H9 (cell line): ENCODE results near the gene TRAF2. TPM values are rescaled to one million over a fixed set of nuclear protein-coding genes. Genes with fewer than 3 reads are reported as not detected.

Source experiments
- DNase-seq: peaks from one replicate; pipeline ENCODE4 v3.0.0-alpha.2; 2017
- H2AFZ ChIP-seq: one replicate; pipeline ENCODE4 v1.6.1; 2013; ENCODE audit warnings: mild to moderate bottlenecking, low read length, control low read depth, moderate library complexity
- H2AK5ac ChIP-seq: 2 replicates; pipeline ENCODE4 v1.6.1; 2013; ENCODE audit warnings: low read length, control low read depth, mixed read lengths; ENCODE audit not compliant: insufficient read length
- H2BK120ac ChIP-seq: one replicate; pipeline ENCODE4 v1.6.1; 2013; ENCODE audit warnings: low read depth, mild to moderate bottlenecking, low read length, control low read depth, inconsistent platforms; ENCODE audit not compliant: poor library complexity, severe bottlenecking
- H2BK12ac ChIP-seq: 2 replicates; pipeline ENCODE4 v1.6.1; 2013; ENCODE audit warnings: low read length, control low read depth, mixed read lengths, low read depth; ENCODE audit not compliant: insufficient read length
- H2BK15ac ChIP-seq: 2 replicates; pipeline ENCODE4 v1.6.1; 2013; ENCODE audit warnings: low read depth, low read length, control low read depth
- H2BK20ac ChIP-seq: one replicate; pipeline ENCODE4 v1.6.1; 2013; ENCODE audit warnings: low read depth, mild to moderate bottlenecking, low read length, control low read depth, inconsistent platforms; ENCODE audit not compliant: poor library complexity, severe bottlenecking
- H2BK5ac ChIP-seq: 2 replicates; pipeline ENCODE4 v1.6.1; 2013; ENCODE audit warnings: low read length, control low read depth, mixed read lengths; ENCODE audit not compliant: insufficient read length
- H3K14ac ChIP-seq: 2 replicates; pipeline ENCODE4 v1.6.1; 2013; ENCODE audit warnings: low read length, control low read depth; ENCODE audit not compliant: insufficient read depth
- H3K18ac ChIP-seq: 2 replicates; pipeline ENCODE4 v1.6.1; 2013; ENCODE audit warnings: low read depth, mild to moderate bottlenecking, mixed read lengths, low read length, control low read depth; ENCODE audit not compliant: insufficient read length
- H3K23ac ChIP-seq: 2 replicates; pipeline ENCODE4 v1.6.1; 2013; ENCODE audit warnings: low read length, control low read depth, mixed read lengths, low read depth; ENCODE audit not compliant: insufficient read length
- H3K23me2 ChIP-seq: 2 replicates; pipeline ENCODE4 v1.6.1; 2013; ENCODE audit warnings: low read depth, mild to moderate bottlenecking, mixed read lengths, low read length, control low read depth; ENCODE audit not compliant: insufficient read length, poor library complexity, severe bottlenecking
- H3K27ac ChIP-seq: 2 replicates; pipeline ENCODE4 v1.5.1; 2013; ENCODE audit warnings: low read length, control low read depth, mixed read lengths, low read depth; ENCODE audit not compliant: insufficient read length
- H3K27me3 ChIP-seq: 2 replicates; pipeline ENCODE4 v1.6.1; 2013; ENCODE audit warnings: low read length, control low read depth, inconsistent platforms; ENCODE audit not compliant: insufficient read depth
- H3K4ac ChIP-seq: 2 replicates; pipeline ENCODE4 v1.6.1; 2013; ENCODE audit warnings: low read depth, mild to moderate bottlenecking, control low read depth, inconsistent platforms, low read length, moderate library complexity
- H3K4me1 ChIP-seq: 2 replicates; pipeline ENCODE4 v1.6.1; 2013; ENCODE audit warnings: low read length, control low read depth, inconsistent platforms; ENCODE audit not compliant: insufficient read depth
- H3K4me2 ChIP-seq: 2 replicates; pipeline ENCODE4 v1.6.1; 2013; ENCODE audit warnings: low read length, control low read depth, mixed read lengths; ENCODE audit not compliant: insufficient read length, insufficient read depth
- H3K56ac ChIP-seq: 2 replicates; pipeline ENCODE4 v1.6.1; 2013; ENCODE audit warnings: low read depth, mild to moderate bottlenecking, mixed read lengths, low read length, control low read depth; ENCODE audit not compliant: insufficient read length
- H3K79me1 ChIP-seq: 2 replicates; pipeline ENCODE4 v1.6.1; 2013; ENCODE audit warnings: low read depth, mild to moderate bottlenecking, moderate library complexity, low read length, control low read depth, inconsistent platforms; ENCODE audit not compliant: insufficient read depth, poor library complexity, severe bottlenecking
- H3K79me2 ChIP-seq: 2 replicates; pipeline ENCODE4 v1.6.1; 2013; ENCODE audit warnings: low read length, control low read depth, inconsistent platforms; ENCODE audit not compliant: insufficient read depth
- H3K9ac ChIP-seq: 2 replicates; pipeline ENCODE4 v1.6.1; 2013; ENCODE audit warnings: low read length, control low read depth, mixed read lengths; ENCODE audit not compliant: insufficient read length; ENCODE audit errors: extremely low read depth
- H3K9me3 ChIP-seq: one replicate; pipeline ENCODE4 v1.6.1; 2013; ENCODE audit warnings: low read depth, low read length, inconsistent platforms; ENCODE audit not compliant: control insufficient read depth
- H3T11ph ChIP-seq: one replicate; pipeline ENCODE4 v1.6.1; 2013; ENCODE audit warnings: mild to moderate bottlenecking, low read length, control low read depth, inconsistent platforms
- H4K20me1 ChIP-seq: one replicate; pipeline ENCODE4 v1.6.1; 2013; ENCODE audit not compliant: control insufficient read depth, insufficient read length, insufficient read depth
- H4K5ac ChIP-seq: 2 replicates; pipeline ENCODE4 v1.6.1; 2013; ENCODE audit warnings: low read depth, mild to moderate bottlenecking, mixed read lengths, low read length, control low read depth; ENCODE audit not compliant: insufficient read length
- H4K8ac ChIP-seq: replicated peaks from 2 replicates; pipeline ENCODE4 v1.6.1; 2013; ENCODE audit warnings: low read length, control low read depth, mixed read lengths, low read depth; ENCODE audit not compliant: insufficient read length
- H4K91ac ChIP-seq: 2 replicates; pipeline ENCODE4 v1.6.1; 2013; ENCODE audit warnings: low read depth, mild to moderate bottlenecking, moderate library complexity, mixed read lengths, low read length, control low read depth; ENCODE audit not compliant: insufficient read length
- H3K27ac Mint-ChIP-seq, 3 experiments: 2 replicates in 2 of 3; 3 replicates in 1 of 3; pipeline ENCODE4 v1.8.0; 2020 to 2021; ENCODE audit warnings: mixed read lengths in 3 of 3, mild to moderate bottlenecking in 1 of 3, moderate library complexity in 1 of 3
- H3K27me3 Mint-ChIP-seq: 2 replicates; pipeline ENCODE4 v1.8.0; 2021; ENCODE audit warnings: low read depth, mild to moderate bottlenecking, moderate library complexity, mixed read lengths
- H3K36me3 Mint-ChIP-seq, 3 experiments: 2 replicates in 2 of 3; 3 replicates in 1 of 3; pipeline ENCODE4 v1.8.0; 2020 to 2021; ENCODE audit warnings: low read depth in 3 of 3, mixed read lengths in 3 of 3; ENCODE audit not compliant: insufficient read depth in 1 of 3
- H3K4me1 Mint-ChIP-seq, 2 experiments: 2 replicates each; pipeline ENCODE4 v1.8.0; 2020; ENCODE audit warnings: mixed read lengths in 2 of 2
- H3K4me3 Mint-ChIP-seq, 2 experiments: 2 replicates in 1 of 2; 3 replicates in 1 of 2; pipeline ENCODE4 v1.8.0; 2020 to 2021; ENCODE audit warnings: mild to moderate bottlenecking in 2 of 2, mixed read lengths in 2 of 2, moderate library complexity in 1 of 2
- H3K9me3 Mint-ChIP-seq, 2 experiments: 2 replicates in 1 of 2; 3 replicates in 1 of 2; pipeline ENCODE4 v1.8.0; 2020; ENCODE audit warnings: mild to moderate bottlenecking in 2 of 2, mixed read lengths in 2 of 2, moderate library complexity in 1 of 2
- WGBS: extraction: QIAGEN DNeasy Blood & Tissue Kit; methylation state at CpG from one replicate; pipeline ENCODE4 v1.1.7; 2013; ENCODE audit warnings: missing lambda C conversion rate, low lambda C conversion rate, mixed read lengths; ENCODE audit not compliant: insufficient read length; ENCODE audit errors: extremely low coverage; 5-methylcytosine and 5-hydroxymethylcytosine counted together
- total RNA-seq: library from RNA; stranded (reverse); gene quantifications from 2 replicates; pipeline ENCODE4 v1.2.1, GENCODE V29; 2021
- TF ChIP-seq, protein P1 (sequence below): fragments of 200-600 bp; sonication (generic); conservative IDR thresholded peaks from 3 replicates; pipeline ENCODE4 v1.8.0; 2021; ENCODE audit warnings: antibody characterized with exemption, mild to moderate bottlenecking

The TRAF2 gene
- total RNA-seq, 1 experiment from 2014 or later = 48.8 TPM

DNA sequence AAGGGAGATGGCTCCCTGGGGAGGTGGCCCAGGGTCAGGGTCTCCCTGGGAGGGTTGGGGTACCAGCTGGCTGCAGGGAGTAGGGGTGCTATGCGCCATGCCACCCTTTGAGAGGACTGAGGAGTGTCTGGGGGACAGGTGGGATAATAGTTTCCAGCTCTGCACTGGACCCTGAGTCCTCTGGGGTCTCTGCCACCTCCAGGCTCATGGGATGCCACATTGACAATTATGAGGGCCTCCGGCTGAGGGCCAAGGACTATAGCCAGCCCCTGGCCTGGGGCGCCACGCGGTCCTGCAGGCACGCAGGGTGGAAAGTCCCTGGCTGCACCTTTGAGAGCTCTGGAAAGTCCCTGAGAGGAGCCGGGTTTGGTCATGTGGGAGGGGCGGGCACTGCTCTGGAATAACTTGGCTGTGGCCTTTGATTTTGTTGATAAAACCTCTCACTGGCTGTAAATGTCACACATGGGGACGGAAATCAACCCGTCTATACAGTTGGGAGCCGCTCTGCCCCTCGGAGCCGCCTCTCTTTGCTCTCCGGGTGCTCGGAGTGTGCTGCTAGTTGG is 16.0 kb downstream of the TRAF2 start:
- WGBS = no CpG with 5 or more reads among the region's 15 CpGs
- H3K4me1 ChIP-seq = no peaks in the 10 kb centered on the region
- H2BK5ac ChIP-seq = no peak overlapping the region
- H2BK12ac ChIP-seq = no peak overlapping the region
- no peaks in the 10 kb centered on the region for H4K20me1 ChIP-seq
- no peak overlapping the region for H3K4ac ChIP-seq
- peak; percentile 18 for DNase-seq
- H3K36me3 Mint-ChIP-seq = peaks cover 41 to 74% (median 72%) of the 10 kb centered on the region in 3 experiments
- no peak overlapping the region for H2BK20ac ChIP-seq
- H3K4me1 Mint-ChIP-seq = no peaks in the 10 kb centered on the region
- H4K8ac ChIP-seq = no peak overlapping the region
- H3K4me2 ChIP-seq = no peak overlapping the region
- no peak overlapping the region for H4K91ac ChIP-seq
- H3K18ac ChIP-seq = no peak overlapping the region
- H3K9me3 Mint-ChIP-seq = no peaks in the 10 kb centered on the region
- H3K4me3 Mint-ChIP-seq = no peak overlapping the region
- no peaks in the 10 kb centered on the region; the same call in 1 of the 2 replicates for H3K27me3 Mint-ChIP-seq
- H3K9ac ChIP-seq = no peak overlapping the region
- H3K27ac ChIP-seq = no peak overlapping the region
- H4K5ac ChIP-seq = no peak overlapping the region
- no peak overlapping the region for H2BK120ac ChIP-seq
- TF ChIP-seq, protein P1, sequence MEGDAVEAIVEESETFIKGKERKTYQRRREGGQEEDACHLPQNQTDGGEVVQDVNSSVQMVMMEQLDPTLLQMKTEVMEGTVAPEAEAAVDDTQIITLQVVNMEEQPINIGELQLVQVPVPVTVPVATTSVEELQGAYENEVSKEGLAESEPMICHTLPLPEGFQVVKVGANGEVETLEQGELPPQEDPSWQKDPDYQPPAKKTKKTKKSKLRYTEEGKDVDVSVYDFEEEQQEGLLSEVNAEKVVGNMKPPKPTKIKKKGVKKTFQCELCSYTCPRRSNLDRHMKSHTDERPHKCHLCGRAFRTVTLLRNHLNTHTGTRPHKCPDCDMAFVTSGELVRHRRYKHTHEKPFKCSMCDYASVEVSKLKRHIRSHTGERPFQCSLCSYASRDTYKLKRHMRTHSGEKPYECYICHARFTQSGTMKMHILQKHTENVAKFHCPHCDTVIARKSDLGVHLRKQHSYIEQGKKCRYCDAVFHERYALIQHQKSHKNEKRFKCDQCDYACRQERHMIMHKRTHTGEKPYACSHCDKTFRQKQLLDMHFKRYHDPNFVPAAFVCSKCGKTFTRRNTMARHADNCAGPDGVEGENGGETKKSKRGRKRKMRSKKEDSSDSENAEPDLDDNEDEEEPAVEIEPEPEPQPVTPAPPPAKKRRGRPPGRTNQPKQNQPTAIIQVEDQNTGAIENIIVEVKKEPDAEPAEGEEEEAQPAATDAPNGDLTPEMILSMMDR = no peak
- H2BK15ac ChIP-seq = no peak overlapping the region
- H3T11ph ChIP-seq = no peak overlapping the region
- no peak overlapping the region for H3K14ac ChIP-seq
- 0 out of 7 replicates have a peak overlapping the region, but pooled peaks of 1 of the 3 experiments have one; percentile 60 for H3K27ac Mint-ChIP-seq
- no peaks in the 10 kb centered on the region for H3K27me3 ChIP-seq
- H3K79me1 ChIP-seq = peaks cover 2% of the 10 kb centered on the region
- no peak overlapping the region for H3K56ac ChIP-seq
- no peak overlapping the region for H2AFZ ChIP-seq
- no peaks in the 10 kb centered on the region for H3K79me2 ChIP-seq
- no peaks in the 10 kb centered on the region for H3K23me2 ChIP-seq
- H3K23ac ChIP-seq = no peak overlapping the region
- no peak overlapping the region for H2AK5ac ChIP-seq
- no peaks in the 10 kb centered on the region for H3K9me3 ChIP-seq
